SU-DHL-6 (cell line): ENCODE results near the gene RAP1GAP2.

Source experiments
- H2AFZ ChIP-seq: fragments of 200-600 bp; sonication (generic); 2 replicates; pipeline ENCODE4 v1.6.1; 2014; ENCODE audit warnings: low read depth, mild to moderate bottlenecking, moderate library complexity, mixed read lengths, antibody characterized with exemption, low read length; ENCODE audit not compliant: severe bottlenecking
- H3F3A ChIP-seq: fragments of 200-600 bp; shearing (Covaris generic); 2 replicates; pipeline ENCODE4 v1.6.0; 2016; ENCODE audit warnings: antibody characterized with exemption, mild to moderate bottlenecking; ENCODE audit not compliant: insufficient read depth
- H3K27ac ChIP-seq: fragments of 200-600 bp; sonication (generic); 2 replicates; pipeline ENCODE4 v1.5.1; 2016; ENCODE audit warnings: low read depth, mild to moderate bottlenecking, low read length, moderate library complexity, mixed read lengths
- H3K27me3 ChIP-seq: fragments of 200-600 bp; sonication (generic), shearing (Covaris generic); 2 replicates; pipeline ENCODE4 v1.6.0; 2014; ENCODE audit warnings: mild to moderate bottlenecking, low read length
- H3K36me3 ChIP-seq: fragments of 200-600 bp; sonication (generic); 2 replicates; pipeline ENCODE4 v1.6.1; 2014; ENCODE audit warnings: mild to moderate bottlenecking, low read length, mixed read lengths
- H3K4me2 ChIP-seq: fragments of 300-600, 200-600 bp; shearing (Covaris generic), sonication (generic); 2 replicates; pipeline ENCODE4 v1.6.0; 2014; ENCODE audit warnings: low read length, low read depth, mild to moderate bottlenecking; ENCODE audit not compliant: poor library complexity, severe bottlenecking
- H3K4me3 ChIP-seq: fragments of 200-600 bp; sonication (generic); 2 replicates; pipeline ENCODE4 v1.5.1; 2014; ENCODE audit warnings: antibody characterized with exemption, low read length, mild to moderate bottlenecking, mixed read lengths; ENCODE audit not compliant: insufficient read depth, poor library complexity, severe bottlenecking
- H3K79me2 ChIP-seq: fragments of 200-600 bp; sonication (generic); 2 replicates; pipeline ENCODE4 v1.6.1; 2014; ENCODE audit warnings: mild to moderate bottlenecking, low read length, moderate library complexity; ENCODE audit not compliant: insufficient read depth
- H3K9ac ChIP-seq: fragments of 200-600 bp; sonication (generic); 2 replicates; pipeline ENCODE4 v1.7.0; 2014; ENCODE audit warnings: mild to moderate bottlenecking, low read length
- H3K9me2 ChIP-seq: fragments of 200-600 bp; sonication (generic); replicated peaks from 2 replicates; pipeline ENCODE4 v1.6.1; 2014; ENCODE audit warnings: low read length; ENCODE audit not compliant: insufficient read depth
- H3K9me3 ChIP-seq: fragments of 200-600 bp; sonication (generic); 2 replicates; pipeline ENCODE4 v1.6.1; 2014; ENCODE audit warnings: low read length, mixed read lengths; ENCODE audit not compliant: insufficient read depth
- H4K20me1 ChIP-seq: fragments of 200-600 bp; sonication (generic); 2 replicates; pipeline ENCODE4 v1.6.1; 2014; ENCODE audit warnings: low read depth, mild to moderate bottlenecking, antibody characterized with exemption, low read length, moderate library complexity, mixed read lengths
- EZH2phosphoT487 ChIP-seq: fragments of 200-600 bp; sonication (generic), shearing (Covaris generic); conservative IDR thresholded peaks from 2 replicates; pipeline ENCODE4 v1.6.1; 2018; ENCODE audit warnings: mild to moderate bottlenecking, antibody characterized with exemption, low read length, moderate library complexity, mixed read lengths
- TF ChIP-seq, protein P1 (sequence below): fragments of 200-600 bp; sonication (generic); IDR thresholded peaks from one replicate; pipeline ENCODE4 v1.5.1; 2017; ENCODE audit warnings: antibody characterized with exemption, mild to moderate bottlenecking, low read length, moderate library complexity; ENCODE audit not compliant: insufficient read depth, poor library complexity, severe bottlenecking

Gene RAP1GAP2

GRCh38 chr17:2971851-2972250 is 175.6 kb downstream of the RAP1GAP2 start:
- no peaks in the 10 kb centered on the region for H3K79me2 ChIP-seq

GRCh38 chr17:2972749-2973148 is 176.5 kb downstream of the RAP1GAP2 start:
- no peak overlapping the region for H3K9ac ChIP-seq
- TF ChIP-seq, protein P1, sequence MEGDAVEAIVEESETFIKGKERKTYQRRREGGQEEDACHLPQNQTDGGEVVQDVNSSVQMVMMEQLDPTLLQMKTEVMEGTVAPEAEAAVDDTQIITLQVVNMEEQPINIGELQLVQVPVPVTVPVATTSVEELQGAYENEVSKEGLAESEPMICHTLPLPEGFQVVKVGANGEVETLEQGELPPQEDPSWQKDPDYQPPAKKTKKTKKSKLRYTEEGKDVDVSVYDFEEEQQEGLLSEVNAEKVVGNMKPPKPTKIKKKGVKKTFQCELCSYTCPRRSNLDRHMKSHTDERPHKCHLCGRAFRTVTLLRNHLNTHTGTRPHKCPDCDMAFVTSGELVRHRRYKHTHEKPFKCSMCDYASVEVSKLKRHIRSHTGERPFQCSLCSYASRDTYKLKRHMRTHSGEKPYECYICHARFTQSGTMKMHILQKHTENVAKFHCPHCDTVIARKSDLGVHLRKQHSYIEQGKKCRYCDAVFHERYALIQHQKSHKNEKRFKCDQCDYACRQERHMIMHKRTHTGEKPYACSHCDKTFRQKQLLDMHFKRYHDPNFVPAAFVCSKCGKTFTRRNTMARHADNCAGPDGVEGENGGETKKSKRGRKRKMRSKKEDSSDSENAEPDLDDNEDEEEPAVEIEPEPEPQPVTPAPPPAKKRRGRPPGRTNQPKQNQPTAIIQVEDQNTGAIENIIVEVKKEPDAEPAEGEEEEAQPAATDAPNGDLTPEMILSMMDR = no peak
- no peak for TF ChIP-seq EZH2phosphoT487

More at GRCh38 chr17:2971851-2972250, 175.6 kb downstream of the RAP1GAP2 start:
- Histone ChIP-seq H3K27me3 (no peaks in the 10 kb centered on the region), H3K27ac (no peak overlapping the region), H3K36me3 (no peaks in the 10 kb centered on the region), H3K9me3 (no peaks in the 10 kb centered on the region), H2AFZ (no peak overlapping the region), H3K4me2 (no peak overlapping the region), H3K4me3 (no peak overlapping the region), H4K20me1 (no peaks in the 10 kb centered on the region), H3F3A (no peaks in the 10 kb centered on the region), H3K9me2 (no peaks in the 10 kb centered on the region), H3K9ac (no peak overlapping the region)
- no peak for TF ChIP-seq EZH2phosphoT487
- TF ChIP-seq, protein P1 = no peak

GRCh38 chr17:2974347-2974746 is 178.1 kb downstream of the RAP1GAP2 start:
- no peaks in the 10 kb centered on the region for H3K79me2 ChIP-seq
- TF ChIP-seq, protein P1 = no peak
- no peak for TF ChIP-seq EZH2phosphoT487
- H3K36me3 ChIP-seq = no peaks in the 10 kb centered on the region
- H3F3A ChIP-seq = no peaks in the 10 kb centered on the region
- H3K4me2 ChIP-seq = no peak overlapping the region
- H3K9ac ChIP-seq = no peak overlapping the region
- H3K9me3 ChIP-seq = no peaks in the 10 kb centered on the region
- no peaks in the 10 kb centered on the region for H3K9me2 ChIP-seq
- H3K4me3 ChIP-seq = no peak overlapping the region
- H2AFZ ChIP-seq = no peak overlapping the region
- H3K27ac ChIP-seq = no peak overlapping the region
- H3K27me3 ChIP-seq = no peaks in the 10 kb centered on the region
- no peaks in the 10 kb centered on the region for H4K20me1 ChIP-seq

More at GRCh38 chr17:2972749-2973148, 176.5 kb downstream of the RAP1GAP2 start:
- Histone ChIP-seq H3K27me3 (no peaks in the 10 kb centered on the region), H3K4me3 (no peak overlapping the region), H3K36me3 (no peaks in the 10 kb centered on the region), H3K79me2 (no peaks in the 10 kb centered on the region), H3F3A (no peaks in the 10 kb centered on the region), H3K27ac (no peak overlapping the region), H2AFZ (no peak overlapping the region), H3K9me3 (no peaks in the 10 kb centered on the region), H3K9me2 (no peaks in the 10 kb centered on the region), H4K20me1 (no peaks in the 10 kb centered on the region), H3K4me2 (no peak overlapping the region)
